ENCODE data around the gene GREB1L. TPM values are rescaled to one million over a fixed set of nuclear protein-coding genes. Genes with fewer than 3 reads are reported as not detected.

GREB1L gene
- total RNA-seq, 6 experiments from 2014 or later: 3.1 to 7.9 (median 5.7) TPM

GRCh38 chr18:21502661-21503060 lies 260.6 kb downstream of the GREB1L start:
- DNase-seq (no peak), ATAC-seq (no peak)
- H3K4me3 ChIP-seq: no peak overlapping the region
- TF ChIP-seq POLR2A (IDR thresholded peaks at IDR 0.05) (no peak), CTCF (IDR thresholded peaks at IDR 0.05) (no peak)
- no peaks in the 10 kb centered on the region for H3K27me3 ChIP-seq
- no peaks in the 10 kb centered on the region for H3K4me1 ChIP-seq
- H3K27ac ChIP-seq: no peak overlapping the region
- H3K36me3 ChIP-seq: no peaks in the 10 kb centered on the region
- intact Hi-C loops (cut with DNase I): no loop called here
- no peaks in the 10 kb centered on the region for H3K9me3 ChIP-seq
- 84% methylated on average over 5 of the region's 7 CpGs for WGBS (ENCODE audit: insufficient coverage, low coverage, low lambda C conversion rate, missing lambda C conversion rate)

GRCh38 chr18:21507913-21508701 lies 266.1 kb downstream of the GREB1L start:
- 92% methylated on average over 10 of the region's 13 CpGs for WGBS (ENCODE audit: insufficient coverage, low coverage, low lambda C conversion rate, missing lambda C conversion rate)
- TF ChIP-seq CTCF (IDR thresholded peaks at IDR 0.05) (no peak), POLR2A (IDR thresholded peaks at IDR 0.05) (no peak)
- H3K27me3 ChIP-seq: no peaks in the 10 kb centered on the region
- H3K9me3 ChIP-seq: no peaks in the 10 kb centered on the region
- no peak overlapping the region for H3K4me3 ChIP-seq
- intact Hi-C loops (cut with DNase I): no loop called here
- DNase-seq (no peak), ATAC-seq (no peak)
- no peak overlapping the region for H3K27ac ChIP-seq
- peaks cover 0 to 2% (median 0%) of the 10 kb centered on the region in 4 donors for H3K36me3 ChIP-seq
- no peaks in the 10 kb centered on the region for H3K4me1 ChIP-seq

GRCh38 chr18:21509062-21509461 lies 267.0 kb downstream of the GREB1L start:
- Histone ChIP-seq H3K4me1 (no peaks in the 10 kb centered on the region), H3K27me3 (no peaks in the 10 kb centered on the region), H3K27ac (no peak overlapping the region), H3K4me3 (no peak overlapping the region), H3K9me3 (no peaks in the 10 kb centered on the region), H3K36me3 (peaks cover 0 to 2% (median 0%) of the 10 kb centered on the region in 4 donors)
- intact Hi-C loops (cut with DNase I): no loop called here
- DNase-seq (no peak), ATAC-seq (peak in 1 of 4 donors; percentile 35)
- 78% methylated on average over 4 of the region's 5 CpGs for WGBS (ENCODE audit: insufficient coverage, low coverage, low lambda C conversion rate, missing lambda C conversion rate)
- TF ChIP-seq CTCF (IDR thresholded peaks at IDR 0.05) (no peak), POLR2A (IDR thresholded peaks at IDR 0.05) (no peak)

- WGBS (ENCODE audit: insufficient coverage, low coverage, low lambda C conversion rate, missing lambda C conversion rate): 94% methylated on average over 2 of the region's 2 CpGs
- H3K4me1 ChIP-seq: no peaks in the 10 kb centered on the region
- H3K36me3 ChIP-seq: peaks cover 0 to 2% (median under 1%) of the 10 kb centered on the region in 4 donors
- H3K27ac ChIP-seq: no peak overlapping the region
- no peaks in the 10 kb centered on the region for H3K27me3 ChIP-seq
- ATAC-seq (no peak), DNase-seq (no peak)
- no peak for TF ChIP-seq POLR2A (IDR thresholded peaks at IDR 0.05)
- TF ChIP-seq CTCF (IDR thresholded peaks at IDR 0.05): no peak
- intact Hi-C loops (cut with DNase I): no loop called here
- H3K9me3 ChIP-seq: no peaks in the 10 kb centered on the region
- no peak overlapping the region for H3K4me3 ChIP-seq
Measured at GRCh38 chr18:21513292-21513691, 271.3 kb downstream of the GREB1L start.

All from right lobe of liver (tissue), 6 donors.